ENCODE results near the gene CC2D2A.

The CC2D2A gene

DNA sequence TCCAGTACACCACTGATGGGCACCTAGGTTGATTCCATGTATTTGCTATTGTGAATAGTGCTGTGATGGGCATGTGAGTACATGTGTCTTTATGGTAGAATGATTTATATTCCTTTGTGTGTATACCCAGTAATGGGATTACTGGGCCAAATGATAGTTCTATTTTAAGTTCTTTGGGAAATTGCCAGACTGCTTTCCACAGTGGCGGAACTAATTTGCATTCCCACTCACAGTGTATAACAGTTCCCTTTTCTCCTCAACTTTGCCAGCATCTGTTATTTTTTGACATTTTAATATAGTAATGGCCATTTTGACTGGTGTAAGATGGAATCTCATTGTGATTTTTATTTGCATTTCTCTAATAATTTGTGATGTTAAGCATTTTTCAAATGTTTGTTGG, 25.9 kb downstream of the CC2D2A start:
- H3K9ac ChIP-seq = no peak overlapping the region
- H3K4me2 ChIP-seq (ENCODE audit: low read length) = no peak overlapping the region
- H3K79me2 ChIP-seq = no peaks in the 10 kb centered on the region
- H3K27me3 ChIP-seq (ENCODE audit: control insufficient read depth, insufficient read depth, low read length) = no peaks in the 10 kb centered on the region
- H3K4me1 ChIP-seq = no peaks in the 10 kb centered on the region
- H3K27ac ChIP-seq = no peak overlapping the region
- no peaks in the 10 kb centered on the region for H3K9me3 ChIP-seq (ENCODE audit: control insufficient read depth, low read length)
- H3K36me3 ChIP-seq (ENCODE audit: control insufficient read depth, insufficient read depth, low read length) = no peaks in the 10 kb centered on the region
- TF ChIP-seq, protein P1, sequence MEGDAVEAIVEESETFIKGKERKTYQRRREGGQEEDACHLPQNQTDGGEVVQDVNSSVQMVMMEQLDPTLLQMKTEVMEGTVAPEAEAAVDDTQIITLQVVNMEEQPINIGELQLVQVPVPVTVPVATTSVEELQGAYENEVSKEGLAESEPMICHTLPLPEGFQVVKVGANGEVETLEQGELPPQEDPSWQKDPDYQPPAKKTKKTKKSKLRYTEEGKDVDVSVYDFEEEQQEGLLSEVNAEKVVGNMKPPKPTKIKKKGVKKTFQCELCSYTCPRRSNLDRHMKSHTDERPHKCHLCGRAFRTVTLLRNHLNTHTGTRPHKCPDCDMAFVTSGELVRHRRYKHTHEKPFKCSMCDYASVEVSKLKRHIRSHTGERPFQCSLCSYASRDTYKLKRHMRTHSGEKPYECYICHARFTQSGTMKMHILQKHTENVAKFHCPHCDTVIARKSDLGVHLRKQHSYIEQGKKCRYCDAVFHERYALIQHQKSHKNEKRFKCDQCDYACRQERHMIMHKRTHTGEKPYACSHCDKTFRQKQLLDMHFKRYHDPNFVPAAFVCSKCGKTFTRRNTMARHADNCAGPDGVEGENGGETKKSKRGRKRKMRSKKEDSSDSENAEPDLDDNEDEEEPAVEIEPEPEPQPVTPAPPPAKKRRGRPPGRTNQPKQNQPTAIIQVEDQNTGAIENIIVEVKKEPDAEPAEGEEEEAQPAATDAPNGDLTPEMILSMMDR (IDR thresholded peaks at IDR 0.05) = no peak
- H3K4me3 ChIP-seq (ENCODE audit: low read depth, low read length) = no peak overlapping the region
- H2AFZ ChIP-seq = no peak overlapping the region

DNA sequence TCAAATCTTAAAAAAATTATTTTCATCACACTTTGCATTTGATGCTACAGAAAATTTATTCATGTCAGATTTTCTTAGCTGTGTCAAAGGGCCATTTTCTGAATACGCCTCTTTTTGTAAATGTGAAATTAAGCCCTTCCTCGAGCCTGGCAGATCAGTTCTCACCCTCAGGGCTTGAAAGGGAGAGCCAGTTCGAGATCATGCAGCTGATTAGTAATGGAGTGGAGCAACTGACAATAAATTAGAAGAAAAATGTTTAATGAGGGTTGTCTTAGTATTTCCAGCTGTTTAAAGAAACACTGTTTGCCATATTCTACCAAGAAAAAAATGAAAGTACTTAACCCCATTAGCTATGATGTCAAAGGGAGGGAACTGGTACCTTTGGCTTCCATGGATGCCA, 28.7 kb downstream of the CC2D2A start:
- Histone ChIP-seq H3K79me2 (no peaks in the 10 kb centered on the region), H3K4me3 (ENCODE audit: low read depth, low read length) (no peak overlapping the region), H3K9me3 (ENCODE audit: control insufficient read depth, low read length) (no peaks in the 10 kb centered on the region), H3K4me2 (ENCODE audit: low read length) (no peak overlapping the region), H3K9ac (no peak overlapping the region), H3K36me3 (ENCODE audit: control insufficient read depth, insufficient read depth, low read length) (no peaks in the 10 kb centered on the region), H2AFZ (no peak overlapping the region), H3K27me3 (ENCODE audit: control insufficient read depth, insufficient read depth, low read length) (no peaks in the 10 kb centered on the region), H3K4me1 (no peaks in the 10 kb centered on the region), H3K27ac (no peak overlapping the region)
- TF ChIP-seq, protein P1 (IDR thresholded peaks at IDR 0.05) = no peak

DNA sequence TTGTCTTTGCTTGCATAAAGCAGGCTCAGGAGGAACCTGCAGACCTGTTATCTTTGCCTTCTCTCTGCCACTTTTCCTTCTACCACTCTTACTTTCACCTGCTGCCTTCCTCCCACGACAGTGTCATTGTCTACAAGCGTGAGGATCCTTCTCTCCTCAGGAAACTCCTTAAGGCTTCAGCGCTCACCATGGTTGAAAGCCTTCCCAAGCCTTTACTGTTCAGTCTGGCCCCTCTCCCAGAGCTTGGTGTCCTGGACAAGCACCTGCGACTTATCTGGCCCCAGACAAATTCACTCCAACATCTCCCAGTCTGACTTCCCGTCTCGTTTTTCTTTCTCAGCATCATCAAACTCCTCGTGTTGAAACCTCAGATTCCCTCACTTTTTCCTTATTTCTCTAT, 31.0 kb downstream of the CC2D2A start:
- no peaks in the 10 kb centered on the region for H3K9me3 ChIP-seq (ENCODE audit: control insufficient read depth, low read length)
- H3K4me2 ChIP-seq (ENCODE audit: low read length) = no peak overlapping the region
- no peak overlapping the region for H2AFZ ChIP-seq
- H3K4me1 ChIP-seq = no peaks in the 10 kb centered on the region
- H3K36me3 ChIP-seq (ENCODE audit: control insufficient read depth, insufficient read depth, low read length) = no peaks in the 10 kb centered on the region
- no peaks in the 10 kb centered on the region for H3K79me2 ChIP-seq
- H3K9ac ChIP-seq = no peak overlapping the region
- TF ChIP-seq, protein P1 (IDR thresholded peaks at IDR 0.05) = no peak
- H3K27ac ChIP-seq = no peak overlapping the region
- no peak overlapping the region for H3K4me3 ChIP-seq (ENCODE audit: low read depth, low read length)
- H3K27me3 ChIP-seq (ENCODE audit: control insufficient read depth, insufficient read depth, low read length) = no peaks in the 10 kb centered on the region

DNA sequence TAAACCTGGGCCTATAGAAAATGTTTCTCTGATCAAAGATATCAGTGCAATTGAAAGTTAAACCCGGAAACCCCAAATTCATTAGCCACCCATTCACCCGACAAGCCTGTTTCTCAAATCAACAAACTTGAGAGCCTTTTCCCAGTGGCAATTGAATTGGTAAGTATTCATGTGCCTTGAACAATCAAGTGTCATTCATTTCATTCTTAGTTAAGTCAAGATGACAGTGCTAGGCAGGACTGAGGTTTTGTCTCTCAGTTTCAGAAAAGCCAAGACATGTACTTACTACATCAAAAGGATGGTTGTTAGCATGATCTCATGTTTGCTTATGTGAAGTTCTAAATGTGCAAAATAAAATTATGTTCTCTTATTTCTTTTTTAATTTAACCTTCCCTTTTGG, 32.3 kb downstream of the CC2D2A start:
- H3K27me3 ChIP-seq (ENCODE audit: control insufficient read depth, insufficient read depth, low read length) = no peaks in the 10 kb centered on the region
- TF ChIP-seq, protein P1 (IDR thresholded peaks at IDR 0.05) = no peak
- H3K36me3 ChIP-seq (ENCODE audit: control insufficient read depth, insufficient read depth, low read length) = no peaks in the 10 kb centered on the region
- no peak overlapping the region for H2AFZ ChIP-seq
- no peaks in the 10 kb centered on the region for H3K79me2 ChIP-seq
- no peaks in the 10 kb centered on the region for H3K9me3 ChIP-seq (ENCODE audit: control insufficient read depth, low read length)
- no peak overlapping the region for H3K9ac ChIP-seq
- no peak overlapping the region for H3K4me2 ChIP-seq (ENCODE audit: low read length)
- no peak overlapping the region for H3K4me3 ChIP-seq (ENCODE audit: low read depth, low read length)
- H3K27ac ChIP-seq = no peak overlapping the region
- no peaks in the 10 kb centered on the region for H3K4me1 ChIP-seq

DNA sequence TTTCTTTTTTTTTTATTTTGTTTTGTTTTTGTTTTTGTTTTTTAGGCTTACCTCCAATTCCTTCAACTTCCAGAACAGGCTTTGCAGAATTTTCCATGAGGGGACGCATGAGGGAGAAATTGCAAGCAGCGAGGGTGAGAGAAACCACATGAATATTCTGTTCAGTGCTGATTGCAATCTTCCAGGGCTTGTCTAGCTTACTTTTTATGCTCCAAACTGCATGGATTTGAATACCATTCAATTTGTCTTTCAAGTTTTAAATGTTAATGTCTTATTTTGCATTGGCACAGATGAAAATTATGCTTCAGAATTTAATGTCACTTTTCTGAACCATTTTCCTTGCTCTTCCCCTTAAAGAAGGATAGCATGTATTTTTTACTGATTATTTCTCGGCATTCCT, 32.7 kb downstream of the CC2D2A start:
- TF ChIP-seq, protein P1 (IDR thresholded peaks at IDR 0.05) = no peak
- H3K27ac ChIP-seq = no peak overlapping the region
- no peak overlapping the region for H3K4me3 ChIP-seq (ENCODE audit: low read depth, low read length)

More for the DNA sequence above, 32.7 kb downstream of the CC2D2A start:
- Histone ChIP-seq H3K4me1 (no peaks in the 10 kb centered on the region), H3K9me3 (ENCODE audit: control insufficient read depth, low read length) (no peaks in the 10 kb centered on the region), H3K9ac (no peak overlapping the region), H3K36me3 (ENCODE audit: control insufficient read depth, insufficient read depth, low read length) (no peaks in the 10 kb centered on the region), H3K4me2 (ENCODE audit: low read length) (no peak overlapping the region), H3K79me2 (no peaks in the 10 kb centered on the region), H3K27me3 (ENCODE audit: control insufficient read depth, insufficient read depth, low read length) (no peaks in the 10 kb centered on the region), H2AFZ (no peak overlapping the region)

All from parathyroid adenoma (tissue), 2 donors.